Measurements from ENCODE around the gene ZNF91.
"Not testable (repeated sequence)": the region's sequence is repeated elsewhere in the genome, so short reads cannot be mapped to it uniquely, and the experiment has no call there.

Gene ZNF91

GRCh38 chr19:23381114-23381513 lies 14.2 kb downstream of the ZNF91 start:
- peaks cover 31% of the 10 kb centered on the region for H3K9me3 ChIP-seq (ENCODE audit: control insufficient read depth, low read length)
- DNase-seq, result no peak
- H3K4me3 ChIP-seq (ENCODE audit: insufficient read depth, low read depth, low read length, poor library complexity, severe bottlenecking), result no peak overlapping the region
- no peaks in the 10 kb centered on the region for H3K27me3 ChIP-seq (replicated peaks; ENCODE audit: control insufficient read depth, insufficient read depth, low read length, poor library complexity, severe bottlenecking)
- no peak overlapping the region for H3K27ac ChIP-seq (ENCODE audit: insufficient read depth, low read length, poor library complexity, severe bottlenecking)
- no peaks in the 10 kb centered on the region for H3K4me1 ChIP-seq (ENCODE audit: control insufficient read depth, insufficient read depth, low read length, poor library complexity, severe bottlenecking)
- H3K36me3 ChIP-seq (ENCODE audit: control insufficient read depth, insufficient read depth, low read length), result peaks cover 63% of the 10 kb centered on the region

- H3K4me3 ChIP-seq (ENCODE audit: insufficient read depth, low read depth, low read length, poor library complexity, severe bottlenecking); H3K27ac ChIP-seq (ENCODE audit: insufficient read depth, low read length, poor library complexity, severe bottlenecking); DNase-seq; H3K27me3 ChIP-seq (replicated peaks; ENCODE audit: control insufficient read depth, insufficient read depth, low read length, poor library complexity, severe bottlenecking); H3K4me1 ChIP-seq (ENCODE audit: control insufficient read depth, insufficient read depth, low read length, poor library complexity, severe bottlenecking): not testable (repeated sequence)
- peaks cover 58% of the 10 kb centered on the region for H3K36me3 ChIP-seq (ENCODE audit: control insufficient read depth, insufficient read depth, low read length)
- peaks cover 25% of the 10 kb centered on the region for H3K9me3 ChIP-seq (ENCODE audit: control insufficient read depth, low read length)
These were observed 15.6 kb downstream of the ZNF91 start for GRCh38 chr19:23379671-23380070.

- peaks cover 19% of the 10 kb centered on the region for H3K9me3 ChIP-seq (ENCODE audit: control insufficient read depth, low read length)
- H3K27ac ChIP-seq (ENCODE audit: insufficient read depth, low read length, poor library complexity, severe bottlenecking), result no peak overlapping the region
- H3K4me1 ChIP-seq (ENCODE audit: control insufficient read depth, insufficient read depth, low read length, poor library complexity, severe bottlenecking), result no peaks in the 10 kb centered on the region
- peaks cover 55% of the 10 kb centered on the region for H3K36me3 ChIP-seq (ENCODE audit: control insufficient read depth, insufficient read depth, low read length)
- no peak overlapping the region for H3K4me3 ChIP-seq (ENCODE audit: insufficient read depth, low read depth, low read length, poor library complexity, severe bottlenecking)
- no peak for DNase-seq
- H3K27me3 ChIP-seq (replicated peaks; ENCODE audit: control insufficient read depth, insufficient read depth, low read length, poor library complexity, severe bottlenecking), result no peaks in the 10 kb centered on the region
These were observed 16.3 kb downstream of the ZNF91 start for GRCh38 chr19:23378948-23379347.

DNA sequence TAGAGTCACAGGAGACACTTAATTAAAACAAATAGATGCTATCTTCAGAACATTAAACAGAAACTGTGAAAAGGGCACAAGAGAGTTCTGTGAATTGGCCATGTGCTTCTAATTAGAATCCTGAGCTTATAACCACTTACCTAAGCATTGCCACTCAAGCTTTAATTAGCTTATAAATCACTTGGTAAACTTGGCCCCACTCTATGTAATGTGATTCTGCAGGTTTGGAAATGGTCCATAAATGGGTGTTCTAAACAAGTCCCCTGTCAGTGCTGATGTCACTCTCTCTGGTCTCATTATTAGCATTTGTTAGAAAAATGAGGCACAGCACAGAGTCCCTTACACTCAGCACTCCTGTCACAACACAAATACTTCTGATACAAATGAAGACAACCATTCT lies 18.0 kb downstream of the ZNF91 start:
- no peak for DNase-seq
- Histone ChIP-seq H3K27ac (ENCODE audit: insufficient read depth, low read length, poor library complexity, severe bottlenecking) (no peak overlapping the region), H3K9me3 (ENCODE audit: control insufficient read depth, low read length) (peaks cover 5% of the 10 kb centered on the region), H3K36me3 (ENCODE audit: control insufficient read depth, insufficient read depth, low read length) (peaks cover 55% of the 10 kb centered on the region), H3K27me3 (replicated peaks; ENCODE audit: control insufficient read depth, insufficient read depth, low read length, poor library complexity, severe bottlenecking) (no peaks in the 10 kb centered on the region), H3K4me1 (ENCODE audit: control insufficient read depth, insufficient read depth, low read length, poor library complexity, severe bottlenecking) (no peaks in the 10 kb centered on the region), H3K4me3 (ENCODE audit: insufficient read depth, low read depth, low read length, poor library complexity, severe bottlenecking) (no peak overlapping the region)

- Histone ChIP-seq H3K27ac (ENCODE audit: insufficient read depth, low read length, poor library complexity, severe bottlenecking) (no peak overlapping the region), H3K27me3 (replicated peaks; ENCODE audit: control insufficient read depth, insufficient read depth, low read length, poor library complexity, severe bottlenecking) (no peaks in the 10 kb centered on the region), H3K4me3 (ENCODE audit: insufficient read depth, low read depth, low read length, poor library complexity, severe bottlenecking) (no peak overlapping the region), H3K36me3 (ENCODE audit: control insufficient read depth, insufficient read depth, low read length) (peaks cover 58% of the 10 kb centered on the region), H3K9me3 (ENCODE audit: control insufficient read depth, low read length) (peaks cover 36% of the 10 kb centered on the region), H3K4me1 (ENCODE audit: control insufficient read depth, insufficient read depth, low read length, poor library complexity, severe bottlenecking) (no peaks in the 10 kb centered on the region)
- DNase-seq, result no peak
These were observed 28.8 kb downstream of the ZNF91 start for GRCh38 chr19:23366437-23366836.

- not testable (repeated sequence) for DNase-seq; H3K4me3 ChIP-seq (ENCODE audit: insufficient read depth, low read depth, low read length, poor library complexity, severe bottlenecking); H3K4me1 ChIP-seq (ENCODE audit: control insufficient read depth, insufficient read depth, low read length, poor library complexity, severe bottlenecking); H3K27me3 ChIP-seq (replicated peaks; ENCODE audit: control insufficient read depth, insufficient read depth, low read length, poor library complexity, severe bottlenecking); H3K27ac ChIP-seq (ENCODE audit: insufficient read depth, low read length, poor library complexity, severe bottlenecking)
- Histone ChIP-seq H3K36me3 (ENCODE audit: control insufficient read depth, insufficient read depth, low read length) (peaks cover 56% of the 10 kb centered on the region), H3K9me3 (ENCODE audit: control insufficient read depth, low read length) (peaks cover 40% of the 10 kb centered on the region)
These were observed 29.2 kb downstream of the ZNF91 start for GRCh38 chr19:23366031-23366430.

DNA sequence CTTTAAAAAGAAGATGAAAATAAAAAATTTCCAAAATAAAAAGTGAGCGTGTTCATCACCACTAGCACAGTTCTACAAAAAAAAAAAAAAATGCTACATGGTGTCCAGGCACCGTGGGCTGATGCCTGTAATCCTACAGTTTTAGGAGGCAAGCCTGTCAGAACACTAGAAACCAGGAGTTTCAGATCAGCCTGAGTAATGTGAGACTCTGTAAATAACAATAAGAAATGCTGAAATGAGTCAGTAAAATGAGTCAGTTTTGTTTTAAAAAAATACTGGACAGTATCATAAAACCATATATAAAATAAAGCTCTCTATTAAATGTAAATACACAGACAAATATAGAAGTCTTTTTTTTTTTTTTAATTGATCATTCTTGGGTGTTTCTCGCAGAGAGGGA lies 30.0 kb downstream of the ZNF91 start:
- H3K4me3 ChIP-seq (ENCODE audit: insufficient read depth, low read depth, low read length, poor library complexity, severe bottlenecking), result no peak overlapping the region
- H3K27ac ChIP-seq (ENCODE audit: insufficient read depth, low read length, poor library complexity, severe bottlenecking), result no peak overlapping the region
- peaks cover 41% of the 10 kb centered on the region for H3K9me3 ChIP-seq (ENCODE audit: control insufficient read depth, low read length)
- DNase-seq, result no peak
- H3K4me1 ChIP-seq (ENCODE audit: control insufficient read depth, insufficient read depth, low read length, poor library complexity, severe bottlenecking), result no peaks in the 10 kb centered on the region
- peaks cover 50% of the 10 kb centered on the region for H3K36me3 ChIP-seq (ENCODE audit: control insufficient read depth, insufficient read depth, low read length)
- H3K27me3 ChIP-seq (replicated peaks; ENCODE audit: control insufficient read depth, insufficient read depth, low read length, poor library complexity, severe bottlenecking), result no peaks in the 10 kb centered on the region

GRCh38 chr19:23361843-23362242 lies 33.4 kb downstream of the ZNF91 start:
- H3K27me3 ChIP-seq (replicated peaks; ENCODE audit: control insufficient read depth, insufficient read depth, low read length, poor library complexity, severe bottlenecking); DNase-seq; H3K4me1 ChIP-seq (ENCODE audit: control insufficient read depth, insufficient read depth, low read length, poor library complexity, severe bottlenecking); H3K27ac ChIP-seq (ENCODE audit: insufficient read depth, low read length, poor library complexity, severe bottlenecking); H3K4me3 ChIP-seq (ENCODE audit: insufficient read depth, low read depth, low read length, poor library complexity, severe bottlenecking): not testable (repeated sequence)
- peaks cover 45% of the 10 kb centered on the region for H3K9me3 ChIP-seq (ENCODE audit: control insufficient read depth, low read length)
- H3K36me3 ChIP-seq (ENCODE audit: control insufficient read depth, insufficient read depth, low read length), result peaks cover 34% of the 10 kb centered on the region

- no peak for DNase-seq
- Histone ChIP-seq H3K4me1 (ENCODE audit: control insufficient read depth, insufficient read depth, low read length, poor library complexity, severe bottlenecking) (no peaks in the 10 kb centered on the region), H3K27ac (ENCODE audit: insufficient read depth, low read length, poor library complexity, severe bottlenecking) (no peak overlapping the region), H3K27me3 (replicated peaks; ENCODE audit: control insufficient read depth, insufficient read depth, low read length, poor library complexity, severe bottlenecking) (no peaks in the 10 kb centered on the region), H3K4me3 (ENCODE audit: insufficient read depth, low read depth, low read length, poor library complexity, severe bottlenecking) (no peak overlapping the region), H3K9me3 (ENCODE audit: control insufficient read depth, low read length) (peaks cover 62% of the 10 kb centered on the region), H3K36me3 (ENCODE audit: control insufficient read depth, insufficient read depth, low read length) (peaks cover 36% of the 10 kb centered on the region)
These were observed 43.5 kb downstream of the ZNF91 start for GRCh38 chr19:23351806-23352205.

DNA sequence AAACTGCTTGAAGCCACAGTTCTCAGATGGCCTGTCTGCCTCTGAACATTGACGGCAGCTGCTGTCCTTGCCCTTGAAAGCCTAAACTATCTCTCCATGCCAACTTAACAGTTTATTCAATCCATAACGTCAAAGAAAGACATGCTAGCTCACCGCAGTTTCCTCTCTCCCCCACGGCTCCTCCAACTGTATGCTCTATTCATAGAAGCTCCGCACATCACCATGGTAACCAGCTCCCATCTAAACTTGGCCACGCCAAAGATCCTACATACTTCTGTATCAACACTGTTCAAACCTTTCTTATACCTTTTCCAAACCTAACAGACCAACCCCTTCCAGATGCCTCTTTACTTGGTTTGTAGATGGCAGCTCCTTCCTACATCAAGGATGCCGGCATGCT lies 48.6 kb downstream of the ZNF91 start:
- peaks cover 68% of the 10 kb centered on the region for H3K9me3 ChIP-seq (ENCODE audit: control insufficient read depth, low read length)
- H3K27ac ChIP-seq (ENCODE audit: insufficient read depth, low read length, poor library complexity, severe bottlenecking), result no peak overlapping the region
- H3K4me3 ChIP-seq (ENCODE audit: insufficient read depth, low read depth, low read length, poor library complexity, severe bottlenecking), result no peak overlapping the region
- H3K27me3 ChIP-seq (replicated peaks; ENCODE audit: control insufficient read depth, insufficient read depth, low read length, poor library complexity, severe bottlenecking), result no peaks in the 10 kb centered on the region
- H3K4me1 ChIP-seq (ENCODE audit: control insufficient read depth, insufficient read depth, low read length, poor library complexity, severe bottlenecking), result no peaks in the 10 kb centered on the region
- DNase-seq, result no peak
- H3K36me3 ChIP-seq (ENCODE audit: control insufficient read depth, insufficient read depth, low read length), result peaks cover 46% of the 10 kb centered on the region

DNA sequence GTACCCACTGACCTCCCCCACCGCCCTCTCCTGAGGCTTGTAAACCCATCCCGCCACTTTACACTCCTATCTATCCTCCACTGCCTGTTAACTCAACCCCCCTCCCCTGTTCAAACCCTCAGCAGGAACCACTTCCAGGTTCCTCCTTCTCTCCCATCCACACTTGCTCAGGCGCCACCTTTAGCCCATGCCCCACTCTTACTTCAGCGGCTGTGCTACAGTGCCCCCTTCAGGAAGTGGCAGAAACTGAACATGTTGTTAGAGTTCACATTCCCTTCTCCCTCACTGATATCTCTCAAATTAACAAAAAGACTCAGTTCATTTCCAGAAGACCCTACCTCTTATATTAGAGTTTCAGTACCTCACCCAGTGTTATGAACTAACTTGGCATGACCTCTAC lies 49.4 kb downstream of the ZNF91 start:
- H3K27me3 ChIP-seq (replicated peaks; ENCODE audit: control insufficient read depth, insufficient read depth, low read length, poor library complexity, severe bottlenecking), result no peaks in the 10 kb centered on the region
- no peaks in the 10 kb centered on the region for H3K4me1 ChIP-seq (ENCODE audit: control insufficient read depth, insufficient read depth, low read length, poor library complexity, severe bottlenecking)
- no peak overlapping the region for H3K27ac ChIP-seq (ENCODE audit: insufficient read depth, low read length, poor library complexity, severe bottlenecking)
- H3K36me3 ChIP-seq (ENCODE audit: control insufficient read depth, insufficient read depth, low read length), result peaks cover 43% of the 10 kb centered on the region
- no peak overlapping the region for H3K4me3 ChIP-seq (ENCODE audit: insufficient read depth, low read depth, low read length, poor library complexity, severe bottlenecking)
- peaks cover 64% of the 10 kb centered on the region for H3K9me3 ChIP-seq (ENCODE audit: control insufficient read depth, low read length)
- no peak for DNase-seq
